H9 (cell line): ENCODE results near the gene IFNA13. TPM values are rescaled to one million over a fixed set of nuclear protein-coding genes. Genes with fewer than 3 reads are reported as not detected.

Source experiments
- DNase-seq: peaks from one replicate; pipeline ENCODE4 v3.0.0-alpha.2; 2017
- H2AFZ ChIP-seq: one replicate; pipeline ENCODE4 v1.6.1; 2013; ENCODE audit warnings: mild to moderate bottlenecking, low read length, control low read depth, moderate library complexity
- H2AK5ac ChIP-seq: 2 replicates; pipeline ENCODE4 v1.6.1; 2013; ENCODE audit warnings: low read length, control low read depth, mixed read lengths; ENCODE audit not compliant: insufficient read length
- H2BK120ac ChIP-seq: one replicate; pipeline ENCODE4 v1.6.1; 2013; ENCODE audit warnings: low read depth, mild to moderate bottlenecking, low read length, control low read depth, inconsistent platforms; ENCODE audit not compliant: poor library complexity, severe bottlenecking
- H2BK12ac ChIP-seq: 2 replicates; pipeline ENCODE4 v1.6.1; 2013; ENCODE audit warnings: low read length, control low read depth, mixed read lengths, low read depth; ENCODE audit not compliant: insufficient read length
- H2BK15ac ChIP-seq: 2 replicates; pipeline ENCODE4 v1.6.1; 2013; ENCODE audit warnings: low read depth, low read length, control low read depth
- H2BK20ac ChIP-seq: one replicate; pipeline ENCODE4 v1.6.1; 2013; ENCODE audit warnings: low read depth, mild to moderate bottlenecking, low read length, control low read depth, inconsistent platforms; ENCODE audit not compliant: poor library complexity, severe bottlenecking
- H2BK5ac ChIP-seq: 2 replicates; pipeline ENCODE4 v1.6.1; 2013; ENCODE audit warnings: low read length, control low read depth, mixed read lengths; ENCODE audit not compliant: insufficient read length
- H3K14ac ChIP-seq: 2 replicates; pipeline ENCODE4 v1.6.1; 2013; ENCODE audit warnings: low read length, control low read depth; ENCODE audit not compliant: insufficient read depth
- H3K18ac ChIP-seq: 2 replicates; pipeline ENCODE4 v1.6.1; 2013; ENCODE audit warnings: low read depth, mild to moderate bottlenecking, mixed read lengths, low read length, control low read depth; ENCODE audit not compliant: insufficient read length
- H3K23ac ChIP-seq: 2 replicates; pipeline ENCODE4 v1.6.1; 2013; ENCODE audit warnings: low read length, control low read depth, mixed read lengths, low read depth; ENCODE audit not compliant: insufficient read length
- H3K23me2 ChIP-seq: 2 replicates; pipeline ENCODE4 v1.6.1; 2013; ENCODE audit warnings: low read depth, mild to moderate bottlenecking, mixed read lengths, low read length, control low read depth; ENCODE audit not compliant: insufficient read length, poor library complexity, severe bottlenecking
- H3K27ac ChIP-seq: 2 replicates; pipeline ENCODE4 v1.5.1; 2013; ENCODE audit warnings: low read length, control low read depth, mixed read lengths, low read depth; ENCODE audit not compliant: insufficient read length
- H3K27me3 ChIP-seq: 2 replicates; pipeline ENCODE4 v1.6.1; 2013; ENCODE audit warnings: low read length, control low read depth, inconsistent platforms; ENCODE audit not compliant: insufficient read depth
- H3K4ac ChIP-seq: 2 replicates; pipeline ENCODE4 v1.6.1; 2013; ENCODE audit warnings: low read depth, mild to moderate bottlenecking, control low read depth, inconsistent platforms, low read length, moderate library complexity
- H3K4me1 ChIP-seq: 2 replicates; pipeline ENCODE4 v1.6.1; 2013; ENCODE audit warnings: low read length, control low read depth, inconsistent platforms; ENCODE audit not compliant: insufficient read depth
- H3K4me2 ChIP-seq: 2 replicates; pipeline ENCODE4 v1.6.1; 2013; ENCODE audit warnings: low read length, control low read depth, mixed read lengths; ENCODE audit not compliant: insufficient read length, insufficient read depth
- H3K56ac ChIP-seq: 2 replicates; pipeline ENCODE4 v1.6.1; 2013; ENCODE audit warnings: low read depth, mild to moderate bottlenecking, mixed read lengths, low read length, control low read depth; ENCODE audit not compliant: insufficient read length
- H3K79me1 ChIP-seq: 2 replicates; pipeline ENCODE4 v1.6.1; 2013; ENCODE audit warnings: low read depth, mild to moderate bottlenecking, moderate library complexity, low read length, control low read depth, inconsistent platforms; ENCODE audit not compliant: insufficient read depth, poor library complexity, severe bottlenecking
- H3K79me2 ChIP-seq: 2 replicates; pipeline ENCODE4 v1.6.1; 2013; ENCODE audit warnings: low read length, control low read depth, inconsistent platforms; ENCODE audit not compliant: insufficient read depth
- H3K9ac ChIP-seq: 2 replicates; pipeline ENCODE4 v1.6.1; 2013; ENCODE audit warnings: low read length, control low read depth, mixed read lengths; ENCODE audit not compliant: insufficient read length; ENCODE audit errors: extremely low read depth
- H3K9me3 ChIP-seq: one replicate; pipeline ENCODE4 v1.6.1; 2013; ENCODE audit warnings: low read depth, low read length, inconsistent platforms; ENCODE audit not compliant: control insufficient read depth
- H3T11ph ChIP-seq: one replicate; pipeline ENCODE4 v1.6.1; 2013; ENCODE audit warnings: mild to moderate bottlenecking, low read length, control low read depth, inconsistent platforms
- H4K20me1 ChIP-seq: one replicate; pipeline ENCODE4 v1.6.1; 2013; ENCODE audit not compliant: control insufficient read depth, insufficient read length, insufficient read depth
- H4K5ac ChIP-seq: 2 replicates; pipeline ENCODE4 v1.6.1; 2013; ENCODE audit warnings: low read depth, mild to moderate bottlenecking, mixed read lengths, low read length, control low read depth; ENCODE audit not compliant: insufficient read length
- H4K8ac ChIP-seq: replicated peaks from 2 replicates; pipeline ENCODE4 v1.6.1; 2013; ENCODE audit warnings: low read length, control low read depth, mixed read lengths, low read depth; ENCODE audit not compliant: insufficient read length
- H4K91ac ChIP-seq: 2 replicates; pipeline ENCODE4 v1.6.1; 2013; ENCODE audit warnings: low read depth, mild to moderate bottlenecking, moderate library complexity, mixed read lengths, low read length, control low read depth; ENCODE audit not compliant: insufficient read length
- H3K27ac Mint-ChIP-seq, 3 experiments: 2 replicates in 2 of 3; 3 replicates in 1 of 3; pipeline ENCODE4 v1.8.0; 2020 to 2021; ENCODE audit warnings: mixed read lengths in 3 of 3, mild to moderate bottlenecking in 1 of 3, moderate library complexity in 1 of 3
- H3K27me3 Mint-ChIP-seq: 2 replicates; pipeline ENCODE4 v1.8.0; 2021; ENCODE audit warnings: low read depth, mild to moderate bottlenecking, moderate library complexity, mixed read lengths
- H3K36me3 Mint-ChIP-seq, 3 experiments: 2 replicates in 2 of 3; 3 replicates in 1 of 3; pipeline ENCODE4 v1.8.0; 2020 to 2021; ENCODE audit warnings: low read depth in 3 of 3, mixed read lengths in 3 of 3; ENCODE audit not compliant: insufficient read depth in 1 of 3
- H3K4me1 Mint-ChIP-seq, 2 experiments: 2 replicates each; pipeline ENCODE4 v1.8.0; 2020; ENCODE audit warnings: mixed read lengths in 2 of 2
- H3K4me3 Mint-ChIP-seq, 2 experiments: 2 replicates in 1 of 2; 3 replicates in 1 of 2; pipeline ENCODE4 v1.8.0; 2020 to 2021; ENCODE audit warnings: mild to moderate bottlenecking in 2 of 2, mixed read lengths in 2 of 2, moderate library complexity in 1 of 2
- H3K9me3 Mint-ChIP-seq, 2 experiments: 2 replicates in 1 of 2; 3 replicates in 1 of 2; pipeline ENCODE4 v1.8.0; 2020; ENCODE audit warnings: mild to moderate bottlenecking in 2 of 2, mixed read lengths in 2 of 2, moderate library complexity in 1 of 2
- CTCF ChIP-seq: fragments of 200-600 bp; sonication (generic); conservative IDR thresholded peaks from 3 replicates; pipeline ENCODE4 v1.8.0; 2021; ENCODE audit warnings: antibody characterized with exemption, mild to moderate bottlenecking
- WGBS: extraction: QIAGEN DNeasy Blood & Tissue Kit; methylation state at CpG from one replicate; pipeline ENCODE4 v1.1.7; 2013; ENCODE audit warnings: missing lambda C conversion rate, low lambda C conversion rate, mixed read lengths; ENCODE audit not compliant: insufficient read length; ENCODE audit errors: extremely low coverage; 5-methylcytosine and 5-hydroxymethylcytosine counted together
- total RNA-seq: library from RNA; stranded (reverse); gene quantifications from 2 replicates; pipeline ENCODE4 v1.2.1, GENCODE V29; 2021

The IFNA13 gene
- total RNA-seq, 1 experiment from 2014 or later: not detected

- DNase-seq: peak; percentile 91
- Mint-ChIP-seq H3K27ac (peak within 1 kb of the TSS in 2 of 3 experiments; percentile 94 to 97; a peak in 5 of 7 replicates), H3K9me3 (no peaks in the 10 kb centered on the region; a peak in 1 of 5 replicates), H3K4me3 (peak within 1 kb of the TSS; percentile 88 to 89), H3K36me3 (peaks cover 12 to 17% (median 16%) of the 10 kb centered on the region in 3 experiments; a peak in 6 of 7 replicates), H3K4me1 (peaks cover 29 to 30% of the 10 kb centered on the region in 2 experiments), H3K27me3 (peaks cover 13% of the 10 kb centered on the region)
- peak within 1 kb of the TSS; percentile 98 for H3K9ac ChIP-seq
- no peaks in the 10 kb centered on the region for H3K27me3 ChIP-seq
- peak within 1 kb of the TSS; percentile 89 for H3K18ac ChIP-seq
- no peak within 1 kb of the TSS for H2AK5ac ChIP-seq
- H3K27ac ChIP-seq: no peak within 1 kb of the TSS
- no peaks in the 10 kb centered on the region for H3K23me2 ChIP-seq
- no peak within 1 kb of the TSS for H3K56ac ChIP-seq
- no peak within 1 kb of the TSS for H3T11ph ChIP-seq
- no peak within 1 kb of the TSS for H2BK120ac ChIP-seq
- H4K5ac ChIP-seq: peak within 1 kb of the TSS; percentile 73
- peak within 1 kb of the TSS; percentile 66 for H3K4me2 ChIP-seq
- no peak within 1 kb of the TSS for H2BK12ac ChIP-seq
- H3K79me1 ChIP-seq: no peaks in the 10 kb centered on the region
- H2BK5ac ChIP-seq: no peak within 1 kb of the TSS
- no peaks in the 10 kb centered on the region for H3K9me3 ChIP-seq
- TF ChIP-seq CTCF: no peak
- no peak within 1 kb of the TSS for H4K8ac ChIP-seq
- no peak within 1 kb of the TSS for H4K91ac ChIP-seq
- H2BK15ac ChIP-seq: no peak within 1 kb of the TSS
- peak within 1 kb of the TSS; percentile 96 for H3K14ac ChIP-seq
- WGBS: no CpG with 5 or more reads among the region's 55 CpGs
- H3K4me1 ChIP-seq: peaks cover 4% of the 10 kb centered on the region; the same call in 1 of the 2 replicates
- peaks cover 26% of the 10 kb centered on the region; the same call in 1 of the 2 replicates for H3K79me2 ChIP-seq
- H3K23ac ChIP-seq: no peak within 1 kb of the TSS
- no peak within 1 kb of the TSS for H3K4ac ChIP-seq
- peak within 1 kb of the TSS; percentile 98 for H2AFZ ChIP-seq
- H2BK20ac ChIP-seq: no peak within 1 kb of the TSS
- H4K20me1 ChIP-seq: no peaks in the 10 kb centered on the region
Measured at GRCh38 chr9:21334701-21335632, 32.9 kb downstream of the IFNA13 start, which contains the start of gene KLHL9. KLHL9 (minus strand) TSS chr9:21335404; CDS start chr9:21334859, 545 bp downstream.
